Germinal center (tissue), 1 donor: Measurements from ENCODE around the gene MIOS.
"Not testable (repeated sequence)": the region's sequence is repeated elsewhere in the genome, so short reads cannot be mapped to it uniquely, and the experiment has no call there.

Experiments used
- DNase-seq: peaks from one replicate; pipeline ENCODE4 v3.0.0; 2012; ENCODE audit warnings: mixed read lengths, low spot score

Gene MIOS

DNA sequence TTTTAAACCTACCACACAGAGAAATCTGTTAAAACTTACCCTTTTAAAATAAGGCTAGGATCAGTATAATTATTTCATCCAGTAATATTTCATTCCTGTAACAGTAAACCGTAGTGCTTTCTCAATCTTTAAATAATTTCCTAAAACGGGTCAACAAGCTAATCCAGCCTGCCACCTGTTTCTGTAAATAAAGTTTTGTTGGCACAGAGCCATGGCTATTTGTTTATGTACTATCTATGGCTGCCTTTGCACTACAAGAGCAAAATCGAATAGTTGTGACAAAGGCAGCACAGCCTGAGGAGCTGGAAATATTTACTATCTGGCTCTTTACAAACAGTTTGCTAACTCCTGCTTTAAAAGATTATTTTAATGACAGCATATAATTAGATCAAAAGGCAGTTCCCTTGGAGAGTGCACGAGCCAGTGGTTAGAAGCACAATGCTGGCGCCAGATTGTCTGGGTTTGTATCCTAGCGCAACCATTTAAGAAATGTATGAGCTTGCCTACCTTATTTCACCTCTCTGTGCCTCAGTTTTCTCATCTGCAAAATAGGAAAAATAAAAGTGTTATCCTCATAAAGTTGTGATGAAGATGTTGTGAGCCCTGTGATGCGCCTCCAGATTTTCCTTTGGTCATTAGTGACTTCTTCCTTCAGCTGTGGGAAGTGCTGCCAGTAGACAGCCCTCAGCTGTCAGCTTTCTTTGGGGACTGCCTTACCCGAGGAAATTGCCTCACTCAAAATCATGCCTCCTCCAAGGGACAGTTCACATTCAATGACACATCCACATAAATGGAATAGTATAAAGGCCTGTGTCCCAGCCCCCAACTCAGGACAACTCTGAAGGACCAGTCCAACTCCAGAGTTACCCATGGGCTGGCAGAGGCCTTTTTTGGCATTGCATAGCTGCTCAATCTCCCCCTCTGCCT lies 11.8 kb upstream of the MIOS start:
- no peak for DNase-seq

DNA sequence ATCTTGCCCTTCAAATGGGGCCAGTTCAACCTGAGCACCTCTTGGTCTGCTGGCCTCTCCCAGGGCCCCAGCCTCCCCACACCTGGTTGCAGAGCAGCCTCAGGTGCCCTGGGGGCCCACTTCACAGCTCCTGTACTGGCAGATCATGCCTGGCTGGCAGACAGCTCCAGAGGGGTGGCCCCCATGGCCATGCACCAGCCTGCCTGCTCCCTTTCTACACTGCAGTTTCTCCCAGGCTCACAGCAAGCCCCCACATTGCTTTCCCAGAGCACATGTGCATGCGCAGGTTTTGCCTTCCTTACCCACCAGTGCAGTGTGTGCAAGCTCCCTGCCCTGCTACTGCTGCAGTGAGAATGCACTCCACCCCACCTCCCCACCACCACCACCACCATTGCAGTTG lies 9.8 kb upstream of the MIOS start:
- DNase-seq, result no peak

DNA sequence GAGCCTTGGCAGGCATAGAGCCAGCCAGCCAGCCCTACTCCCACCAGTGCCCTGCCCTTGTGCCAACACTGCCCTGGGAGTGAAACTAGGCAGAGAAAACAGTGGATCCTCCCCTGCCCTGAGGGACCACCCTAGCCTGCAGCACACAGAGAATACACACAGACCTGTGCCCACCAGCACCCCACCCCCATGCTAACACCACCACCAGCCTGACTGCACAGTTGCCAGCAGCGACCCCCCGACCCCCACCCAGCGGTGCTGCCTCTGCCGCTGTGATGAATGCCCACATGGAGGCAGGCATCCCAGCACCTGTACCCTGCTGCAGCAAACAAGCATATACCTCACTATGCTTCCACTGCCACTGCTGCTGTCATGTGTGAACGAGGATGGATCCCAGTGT lies 9.4 kb upstream of the MIOS start:
- no peak for DNase-seq

- DNase-seq, result not testable (repeated sequence)
These were observed 5.1 kb upstream of the MIOS start for GRCh38 chr7:7561591-7561990.

DNA sequence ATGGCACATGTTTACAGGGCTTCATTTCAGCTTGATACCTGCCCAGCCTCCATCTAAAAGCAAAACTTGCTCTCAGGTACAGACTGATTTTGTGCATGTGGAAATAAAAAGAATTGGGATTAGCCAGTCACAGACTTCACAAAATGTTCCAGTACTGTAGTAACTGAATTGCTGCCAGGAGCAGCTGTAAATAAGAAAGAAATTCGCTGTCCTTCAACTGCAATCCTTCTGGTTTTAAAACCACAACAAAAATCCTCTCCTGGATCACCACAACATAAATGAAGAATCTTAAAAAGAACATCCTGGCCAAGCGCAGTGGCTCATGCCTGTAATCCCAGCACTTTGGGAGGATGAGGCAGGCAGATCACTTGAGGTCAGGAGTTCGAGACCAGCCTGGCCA lies 3.9 kb upstream of the MIOS start:
- no peak for DNase-seq

- DNase-seq, result no peak
These were observed 3.4 kb upstream of the MIOS start for GRCh38 chr7:7563269-7563668.

DNA sequence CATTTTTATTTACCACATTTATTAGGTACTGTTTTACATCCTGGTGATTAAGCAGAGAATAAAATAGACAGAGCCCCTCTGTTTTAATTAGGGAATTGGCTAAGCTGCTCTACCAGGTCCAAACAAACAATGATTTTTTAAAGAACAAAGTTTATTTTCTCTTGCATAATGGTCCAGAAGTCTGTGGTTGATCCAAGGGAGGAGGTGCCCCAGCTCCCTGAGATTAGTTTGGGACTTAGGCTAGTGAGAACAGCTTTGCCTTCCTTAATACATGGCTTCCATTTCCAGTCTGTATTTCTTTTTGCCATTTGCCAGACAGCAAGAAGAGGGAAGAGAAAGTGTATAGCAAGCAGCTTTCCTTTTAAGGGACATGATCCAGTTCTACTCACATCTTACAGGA lies 2.9 kb upstream of the MIOS start:
- DNase-seq, result no peak

- DNase-seq, result no peak
These were observed 2.3 kb upstream of the MIOS start for GRCh38 chr7:7564323-7564780.

DNA sequence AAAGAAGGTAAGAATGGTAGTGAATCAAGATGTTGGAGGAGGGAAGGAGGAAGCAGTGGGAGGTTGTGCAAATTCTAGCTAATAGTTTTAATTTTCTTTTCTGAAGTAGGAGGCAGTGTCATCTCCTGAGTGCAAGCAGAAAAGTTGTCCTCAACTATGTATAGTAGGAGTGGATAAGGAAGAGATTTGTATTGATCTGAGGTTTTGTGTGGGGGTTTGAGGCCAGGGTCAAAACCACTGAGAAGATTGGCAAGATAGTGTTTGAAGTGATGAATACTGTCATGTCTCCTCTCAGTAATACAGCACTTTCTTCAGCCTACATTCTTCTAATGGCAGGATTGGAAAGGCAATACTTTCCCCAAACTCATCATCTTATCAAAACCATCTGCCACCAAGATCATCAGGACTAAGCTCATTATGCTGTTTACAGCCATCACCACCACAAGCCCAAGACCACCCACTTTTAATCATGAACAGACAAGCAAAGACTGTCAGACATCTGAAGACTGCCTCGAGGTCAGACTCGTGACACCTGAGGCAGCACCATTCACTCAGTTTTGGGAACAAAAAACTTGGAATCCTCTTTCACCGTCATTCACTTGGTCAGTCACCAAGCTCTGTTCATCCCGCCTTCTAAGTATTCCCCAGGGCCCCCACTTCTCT lies 1.5 kb upstream of the MIOS start:
- no peak for DNase-seq

GRCh38 chr7:7565746-7566650 lies 686 bp upstream of the MIOS start:
- DNase-seq, result peak; percentile 7

DNA sequence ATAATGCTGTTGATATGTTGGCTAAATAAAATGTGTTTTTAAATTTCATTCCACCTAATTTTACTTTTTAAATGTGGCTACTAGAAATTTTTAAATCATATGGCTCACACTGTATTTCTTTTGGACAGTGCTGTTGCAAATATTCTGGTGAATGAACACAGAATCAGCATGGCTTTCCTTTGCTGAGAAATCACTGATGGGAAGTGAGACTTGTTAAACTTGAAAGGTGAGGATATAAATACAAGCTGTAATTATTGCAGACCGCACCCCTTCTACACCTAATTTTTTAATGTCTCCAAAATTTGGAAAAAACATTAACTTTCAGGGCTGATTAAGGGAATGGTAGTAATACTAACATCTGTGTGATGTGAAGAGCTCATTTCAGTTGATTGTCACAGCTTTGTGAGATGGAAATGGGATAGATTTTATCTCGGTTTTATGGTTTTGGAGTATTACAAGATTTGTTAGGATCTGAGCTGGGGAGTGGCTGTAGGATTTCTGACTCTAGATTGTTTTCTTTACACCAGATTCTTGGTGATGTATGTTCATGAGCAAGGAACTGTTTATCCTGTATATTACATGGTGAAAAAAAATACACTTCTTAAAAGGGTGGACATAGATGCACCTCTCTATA lies 1.3 kb downstream of the MIOS start:
- peak; percentile 26 for DNase-seq

GRCh38 chr7:7568553-7568952 lies 1.9 kb downstream of the MIOS start:
- DNase-seq, result peak; percentile 7

DNA sequence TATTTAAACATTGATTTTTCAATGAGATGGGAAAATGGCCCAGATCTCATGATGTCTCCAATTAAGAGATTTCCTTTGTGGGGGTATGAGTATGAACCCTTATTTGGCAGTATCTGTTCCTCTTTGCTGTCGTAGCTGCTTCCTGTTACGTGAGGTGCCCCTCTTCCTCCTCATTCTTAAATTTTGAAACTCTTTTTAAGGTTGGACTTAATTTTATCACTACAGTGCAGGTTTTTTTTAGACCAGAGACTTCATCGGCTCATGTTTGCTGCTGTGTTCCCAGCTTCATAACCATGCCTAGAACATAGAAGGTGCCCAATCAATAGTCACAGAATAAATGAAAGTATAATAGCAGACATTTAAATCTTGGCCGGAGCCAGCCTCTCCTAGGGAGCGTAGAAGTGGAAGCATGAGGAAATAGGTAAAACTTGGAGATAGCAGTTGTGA lies 2.4 kb downstream of the MIOS start:
- peak; percentile 72 for DNase-seq

DNA sequence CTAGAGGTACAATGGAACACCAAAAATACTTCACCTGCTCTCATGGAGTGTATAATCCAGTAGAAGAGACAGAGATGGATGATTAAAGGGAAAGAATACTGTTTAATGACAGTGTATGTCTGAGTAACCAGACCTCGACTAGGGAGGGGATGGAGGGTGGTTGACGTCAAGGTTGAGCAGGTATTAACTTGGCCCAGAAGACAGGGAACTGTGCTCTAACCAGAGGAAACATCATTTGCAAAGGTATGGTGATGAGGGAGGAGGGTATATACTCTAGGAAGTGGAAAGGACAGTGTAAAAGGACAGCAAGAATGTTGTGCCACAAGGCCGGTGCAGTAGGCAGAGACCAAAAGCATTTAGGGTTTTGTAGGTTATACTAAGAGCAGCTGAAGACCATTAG lies 2.9 kb downstream of the MIOS start:
- peak; percentile 23 for DNase-seq

- no peak for DNase-seq
These were observed 3.9 kb downstream of the MIOS start for GRCh38 chr7:7570584-7570983.

GRCh38 chr7:7573701-7574100 lies 7.0 kb downstream of the MIOS start:
- no peak for DNase-seq

GRCh38 chr7:7576344-7576743 lies 9.7 kb downstream of the MIOS start:
- no peak for DNase-seq

DNA sequence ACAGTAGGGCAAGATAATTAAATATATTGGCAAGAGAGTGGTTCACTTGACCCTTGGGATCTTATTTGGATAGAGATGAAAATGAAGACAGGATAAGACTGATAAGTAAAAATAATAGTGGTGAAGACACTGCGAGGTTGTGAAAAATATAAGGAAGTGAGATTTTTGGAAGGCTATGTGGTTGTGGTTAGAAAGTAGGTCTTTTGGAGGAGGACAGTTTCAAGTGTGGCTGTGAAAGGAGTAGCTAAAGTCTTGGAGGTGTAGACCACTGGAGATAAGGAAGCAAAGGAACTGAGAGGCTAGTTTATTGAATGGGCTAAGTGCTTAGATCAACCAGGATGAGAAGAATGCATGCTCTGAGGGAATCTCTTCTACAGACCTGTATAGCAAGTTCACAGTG lies 11.2 kb downstream of the MIOS start:
- DNase-seq, result no peak

DNA sequence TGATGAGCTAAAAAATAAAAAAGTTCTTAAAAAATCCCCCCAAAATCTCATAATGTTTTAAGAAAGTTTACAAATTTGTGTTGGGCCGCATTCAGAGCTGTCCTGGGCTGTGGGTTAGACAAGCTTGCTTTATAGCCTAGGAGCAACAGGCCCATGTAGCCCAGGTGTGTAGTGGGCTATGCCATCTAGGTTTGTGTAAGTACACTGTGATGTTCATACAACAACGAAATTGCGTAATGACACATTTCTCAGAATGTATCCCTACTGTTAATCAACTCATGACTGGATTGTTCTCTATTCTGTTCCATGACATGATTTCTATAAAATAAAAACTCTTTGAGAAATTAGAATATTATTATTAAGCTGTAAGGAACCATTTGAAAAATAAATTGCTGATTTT lies 13.0 kb downstream of the MIOS start:
- no peak for DNase-seq

DNA sequence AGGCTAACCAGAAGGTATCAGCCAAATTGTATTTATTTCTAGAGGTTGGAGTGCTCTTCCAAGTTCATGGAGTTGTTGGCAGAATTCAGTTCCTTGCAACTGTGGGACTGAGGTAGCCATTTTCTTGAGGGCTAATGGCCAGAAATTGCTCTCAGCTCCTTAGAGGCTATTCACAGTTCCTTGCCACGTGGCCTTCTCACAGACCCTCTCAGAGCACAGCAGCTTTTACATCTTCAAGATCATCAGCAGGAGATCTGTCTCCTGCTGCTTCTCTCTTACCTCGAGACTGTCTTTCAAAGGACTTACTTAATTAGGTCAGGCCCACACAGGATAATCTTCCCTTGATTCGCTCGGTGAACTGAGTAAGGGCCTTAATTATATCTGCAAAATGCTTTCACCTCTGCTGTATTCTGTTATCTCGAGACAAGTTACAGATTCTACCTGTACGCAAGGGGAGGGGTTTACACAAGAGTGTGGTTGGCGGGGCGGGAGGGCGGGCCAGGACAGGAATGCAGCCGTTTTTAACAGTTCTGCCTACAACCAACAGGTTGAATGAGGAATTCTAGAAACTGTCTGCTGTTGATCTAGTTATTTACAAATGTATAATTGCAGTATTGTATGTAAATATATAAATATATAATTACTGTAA lies 15.0 kb downstream of the MIOS start:
- DNase-seq, result no peak

DNA sequence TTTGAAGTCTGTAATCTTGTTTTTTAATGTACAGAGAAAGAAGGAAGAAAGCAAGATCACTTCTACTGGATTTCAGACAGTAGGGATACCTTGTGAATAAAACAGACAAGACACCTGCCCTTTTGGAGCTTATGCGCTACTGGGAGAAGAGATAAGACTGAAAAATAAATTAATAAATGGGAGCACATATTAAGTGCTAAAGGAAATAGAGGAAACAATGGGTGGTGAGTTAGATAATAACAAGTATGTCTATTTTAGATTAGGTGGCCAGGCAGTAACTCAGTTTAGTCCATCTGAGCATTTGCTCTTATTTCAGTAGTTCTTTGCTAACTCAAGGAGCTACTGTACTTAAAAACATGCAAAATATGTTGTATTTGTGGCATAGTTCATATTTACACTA lies 15.9 kb downstream of the MIOS start:
- DNase-seq, result no peak
